ENCODE results near the gene PCDHB8. TPM values are rescaled to one million over a fixed set of nuclear protein-coding genes. Genes with fewer than 3 reads are reported as not detected.
"Not testable (repeated sequence)": the region's sequence is repeated elsewhere in the genome, so short reads cannot be mapped to it uniquely, and the experiment has no call there.

The PCDHB8 gene
- polyA plus RNA-seq, 1 donor from 2014 or later, result 0.81 TPM

DNA sequence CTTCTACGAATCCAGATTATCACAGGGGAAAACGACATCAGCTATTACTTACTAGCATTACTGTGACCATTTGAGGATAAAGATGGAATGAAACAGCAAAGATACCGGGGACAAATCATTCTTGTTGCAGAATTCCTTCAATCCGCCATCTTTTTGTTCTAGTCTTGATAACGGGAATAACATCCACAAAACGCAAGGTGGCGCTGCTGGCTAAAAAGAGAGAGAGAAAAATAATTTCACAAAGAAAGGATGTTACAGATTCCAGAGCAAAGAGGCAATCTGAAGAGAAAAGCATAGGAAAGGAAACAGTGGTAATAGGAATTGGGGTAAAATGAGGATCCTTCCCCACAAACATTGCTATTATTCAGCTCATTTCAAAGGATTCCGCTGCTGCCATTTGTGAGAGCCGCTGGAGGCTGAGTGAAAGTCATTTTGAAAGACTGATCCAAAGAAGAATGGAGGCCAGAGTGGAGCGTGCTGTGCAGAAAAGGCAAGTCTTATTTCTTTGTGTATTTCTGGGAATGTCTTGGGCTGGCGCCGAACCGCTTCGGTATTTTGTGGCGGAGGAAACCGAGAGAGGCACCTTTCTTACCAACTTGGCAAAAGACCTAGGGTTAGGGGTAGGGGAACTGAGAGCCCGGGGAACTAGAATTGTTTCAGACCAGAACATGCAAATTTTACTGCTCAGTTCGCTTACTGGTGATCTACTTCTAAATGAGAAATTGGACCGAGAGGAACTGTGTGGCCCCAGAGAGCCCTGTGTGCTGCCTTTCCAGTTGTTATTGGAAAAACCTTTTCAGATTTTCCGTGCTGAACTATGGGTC lies 5.0 kb upstream of the PCDHB8 start, which contains the start of gene PCDHB7:
TSS of gene PCDHB7 (plus strand) at position 264 of the 824 bp plus-strand sequence. CDS start at position 456, 192 bp downstream.
- Histone ChIP-seq H2AFZ (ENCODE audit: low read depth, low read length) (no peak within 1 kb of the TSS), H3F3A (ENCODE audit: insufficient read depth, low read length, poor library complexity, severe bottlenecking) (no peaks in the 10 kb centered on the region), H3K27me3 (ENCODE audit: insufficient read depth, low read depth, low read length) (no peaks in the 10 kb centered on the region), H3K9ac (ENCODE audit: low read length) (no peak within 1 kb of the TSS), H4K20me1 (ENCODE audit: insufficient read depth) (no peaks in the 10 kb centered on the region), H3K27ac (ENCODE audit: low read length) (no peak within 1 kb of the TSS), H3K36me3 (ENCODE audit: insufficient read depth, low read length) (no peaks in the 10 kb centered on the region), H3K9me3 (ENCODE audit: low read length) (peaks cover 7% of the 10 kb centered on the region), H3K4me3 (ENCODE audit: low read length) (no peak within 1 kb of the TSS), H3K9me2 (ENCODE audit: insufficient read depth, low read length) (no peaks in the 10 kb centered on the region), H3K79me2 (replicated peaks; ENCODE audit: insufficient read depth, low read length) (no peaks in the 10 kb centered on the region), H3K4me2 (ENCODE audit: low read length) (no peak within 1 kb of the TSS)
- TF ChIP-seq, protein P1, sequence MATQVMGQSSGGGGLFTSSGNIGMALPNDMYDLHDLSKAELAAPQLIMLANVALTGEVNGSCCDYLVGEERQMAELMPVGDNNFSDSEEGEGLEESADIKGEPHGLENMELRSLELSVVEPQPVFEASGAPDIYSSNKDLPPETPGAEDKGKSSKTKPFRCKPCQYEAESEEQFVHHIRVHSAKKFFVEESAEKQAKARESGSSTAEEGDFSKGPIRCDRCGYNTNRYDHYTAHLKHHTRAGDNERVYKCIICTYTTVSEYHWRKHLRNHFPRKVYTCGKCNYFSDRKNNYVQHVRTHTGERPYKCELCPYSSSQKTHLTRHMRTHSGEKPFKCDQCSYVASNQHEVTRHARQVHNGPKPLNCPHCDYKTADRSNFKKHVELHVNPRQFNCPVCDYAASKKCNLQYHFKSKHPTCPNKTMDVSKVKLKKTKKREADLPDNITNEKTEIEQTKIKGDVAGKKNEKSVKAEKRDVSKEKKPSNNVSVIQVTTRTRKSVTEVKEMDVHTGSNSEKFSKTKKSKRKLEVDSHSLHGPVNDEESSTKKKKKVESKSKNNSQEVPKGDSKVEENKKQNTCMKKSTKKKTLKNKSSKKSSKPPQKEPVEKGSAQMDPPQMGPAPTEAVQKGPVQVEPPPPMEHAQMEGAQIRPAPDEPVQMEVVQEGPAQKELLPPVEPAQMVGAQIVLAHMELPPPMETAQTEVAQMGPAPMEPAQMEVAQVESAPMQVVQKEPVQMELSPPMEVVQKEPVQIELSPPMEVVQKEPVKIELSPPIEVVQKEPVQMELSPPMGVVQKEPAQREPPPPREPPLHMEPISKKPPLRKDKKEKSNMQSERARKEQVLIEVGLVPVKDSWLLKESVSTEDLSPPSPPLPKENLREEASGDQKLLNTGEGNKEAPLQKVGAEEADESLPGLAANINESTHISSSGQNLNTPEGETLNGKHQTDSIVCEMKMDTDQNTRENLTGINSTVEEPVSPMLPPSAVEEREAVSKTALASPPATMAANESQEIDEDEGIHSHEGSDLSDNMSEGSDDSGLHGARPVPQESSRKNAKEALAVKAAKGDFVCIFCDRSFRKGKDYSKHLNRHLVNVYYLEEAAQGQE (IDR thresholded peaks at IDR 0.05; ENCODE audit: borderline replicate concordance), result no peak
- TF ChIP-seq, protein P2, sequence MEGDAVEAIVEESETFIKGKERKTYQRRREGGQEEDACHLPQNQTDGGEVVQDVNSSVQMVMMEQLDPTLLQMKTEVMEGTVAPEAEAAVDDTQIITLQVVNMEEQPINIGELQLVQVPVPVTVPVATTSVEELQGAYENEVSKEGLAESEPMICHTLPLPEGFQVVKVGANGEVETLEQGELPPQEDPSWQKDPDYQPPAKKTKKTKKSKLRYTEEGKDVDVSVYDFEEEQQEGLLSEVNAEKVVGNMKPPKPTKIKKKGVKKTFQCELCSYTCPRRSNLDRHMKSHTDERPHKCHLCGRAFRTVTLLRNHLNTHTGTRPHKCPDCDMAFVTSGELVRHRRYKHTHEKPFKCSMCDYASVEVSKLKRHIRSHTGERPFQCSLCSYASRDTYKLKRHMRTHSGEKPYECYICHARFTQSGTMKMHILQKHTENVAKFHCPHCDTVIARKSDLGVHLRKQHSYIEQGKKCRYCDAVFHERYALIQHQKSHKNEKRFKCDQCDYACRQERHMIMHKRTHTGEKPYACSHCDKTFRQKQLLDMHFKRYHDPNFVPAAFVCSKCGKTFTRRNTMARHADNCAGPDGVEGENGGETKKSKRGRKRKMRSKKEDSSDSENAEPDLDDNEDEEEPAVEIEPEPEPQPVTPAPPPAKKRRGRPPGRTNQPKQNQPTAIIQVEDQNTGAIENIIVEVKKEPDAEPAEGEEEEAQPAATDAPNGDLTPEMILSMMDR (IDR thresholded peaks at IDR 0.05; ENCODE audit: poor library complexity, severe bottlenecking), result no peak
- TF ChIP-seq TAF1 (IDR thresholded peaks at IDR 0.05; ENCODE audit: low read depth), result no peak
- TF ChIP-seq EP300 (conservative IDR thresholded peaks at IDR 0.05; ENCODE audit: poor library complexity, severe bottlenecking), result no peak
- no peak for TF ChIP-seq RAD21 (conservative IDR thresholded peaks at IDR 0.05)
- no peak for TF ChIP-seq MXI1 (conservative IDR thresholded peaks at IDR 0.05; ENCODE audit: poor library complexity, severe bottlenecking)
- no peak for TF ChIP-seq POLR2AphosphoS5 (IDR thresholded peaks at IDR 0.05)
- TF ChIP-seq EZH2 (IDR thresholded peaks at IDR 0.05; ENCODE audit: borderline replicate concordance, insufficient read depth, low read length, poor library complexity, severe bottlenecking), result no peak
- no peak for TF ChIP-seq SMC3 (conservative IDR thresholded peaks at IDR 0.05; ENCODE audit: poor library complexity)

DNA sequence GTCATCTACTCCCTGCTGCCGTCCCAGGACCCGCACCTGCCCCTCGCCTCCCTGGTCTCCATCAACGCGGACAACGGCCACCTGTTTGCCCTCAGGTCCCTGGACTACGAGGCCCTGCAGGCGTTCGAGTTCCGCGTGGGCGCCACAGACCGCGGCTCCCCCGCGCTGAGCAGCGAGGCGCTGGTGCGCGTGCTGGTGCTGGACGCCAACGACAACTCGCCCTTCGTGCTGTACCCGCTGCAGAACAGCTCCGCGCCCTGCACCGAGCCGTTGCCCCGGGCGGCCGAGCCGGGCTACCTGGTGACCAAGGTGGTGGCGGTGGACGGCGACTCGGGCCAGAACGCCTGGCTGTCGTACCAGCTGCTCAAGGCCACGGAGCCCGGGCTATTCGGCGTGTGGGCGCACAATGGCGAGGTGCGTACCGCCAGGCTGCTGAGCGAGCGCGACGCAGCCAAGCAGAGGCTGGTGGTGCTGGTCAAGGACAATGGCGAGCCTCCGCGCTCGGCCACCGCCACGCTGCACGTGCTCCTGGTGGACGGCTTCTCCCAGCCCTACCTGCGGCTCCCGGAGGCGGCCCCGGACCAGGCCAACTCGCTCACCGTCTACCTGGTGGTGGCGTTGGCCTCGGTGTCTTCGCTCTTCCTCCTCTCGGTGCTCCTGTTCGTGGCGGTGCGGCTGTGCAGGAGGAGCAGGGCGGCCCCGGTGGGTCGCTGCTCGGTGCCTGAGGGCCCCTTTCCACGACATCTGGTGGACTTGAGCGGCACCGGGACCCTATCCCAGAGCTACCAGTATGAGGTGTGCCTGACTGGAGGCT lies 3.1 kb upstream of the PCDHB8 start:
- H3K9me2 ChIP-seq (ENCODE audit: insufficient read depth, low read length); H3K4me3 ChIP-seq (ENCODE audit: low read length); H3K9ac ChIP-seq (ENCODE audit: low read length); H3K9me3 ChIP-seq (ENCODE audit: low read length); H3K27ac ChIP-seq (ENCODE audit: low read length); H2AFZ ChIP-seq (ENCODE audit: low read depth, low read length); H3F3A ChIP-seq (ENCODE audit: insufficient read depth, low read length, poor library complexity, severe bottlenecking); H3K4me2 ChIP-seq (ENCODE audit: low read length); H3K36me3 ChIP-seq (ENCODE audit: insufficient read depth, low read length); H3K79me2 ChIP-seq (replicated peaks; ENCODE audit: insufficient read depth, low read length); H4K20me1 ChIP-seq (ENCODE audit: insufficient read depth); H3K27me3 ChIP-seq (ENCODE audit: insufficient read depth, low read depth, low read length): not testable (repeated sequence)
